HepG2 (cell line): Measurements from ENCODE around the gene NOL4L. TPM values are rescaled to one million over a fixed set of nuclear protein-coding genes. Genes with fewer than 3 reads are reported as not detected.

Source experiments
- CBX2 ChIP-seq, 2 experiments: fragments of 200-600 bp in 1 of 2; sonication (generic); formaldehyde crosslinking in 1 of 2; IDR thresholded peaks; 2 replicates each; pipeline versions ENCODE4 v1.7.0 to v1.8.1; 2018 to 2022; ENCODE audit warnings: low read depth in 2 of 2, low read length in 1 of 2, mild to moderate bottlenecking in 1 of 2, missing genetic modification reagents in 1 of 2
- CREBL2 ChIP-seq: sonication (generic); formaldehyde crosslinking; IDR thresholded peaks from 2 replicates; pipeline ENCODE4 v1.8.1; 2023; ENCODE audit warnings: missing genetic modification reagents, mild to moderate bottlenecking, borderline replicate concordance
- CTCF ChIP-seq: sonication (generic); formaldehyde crosslinking; IDR thresholded peaks from 2 replicates; pipeline ENCODE4 v1.5.0; 2020; ENCODE audit warnings: mild to moderate bottlenecking, missing genetic modification reagents, moderate library complexity
- HCFC1 ChIP-seq: fragments of 150-350 bp; IDR thresholded peaks from 2 replicates; pipeline ENCODE4 v1.6.1; 2014; ENCODE audit warnings: low read depth, low read length
- KDM5B ChIP-seq: sonication (generic); formaldehyde crosslinking; IDR thresholded peaks from 2 replicates; pipeline ENCODE4 v1.4.0; 2020; ENCODE audit warnings: missing genetic modification reagents, mild to moderate bottlenecking, borderline replicate concordance
- NR2F2 ChIP-seq: IDR thresholded peaks from 2 replicates; pipeline ENCODE4 v1.6.1; 2012; ENCODE audit warnings: low read depth, inconsistent platforms, borderline replicate concordance
- PHF8 ChIP-seq: sonication (generic); formaldehyde crosslinking; IDR thresholded peaks from 2 replicates; pipeline ENCODE4 v1.5.0; 2020; ENCODE audit warnings: missing genetic modification reagents
- SP2 ChIP-seq: sonication (generic); formaldehyde crosslinking; IDR thresholded peaks from 2 replicates; pipeline ENCODE4 v1.5.1; 2020; ENCODE audit warnings: mild to moderate bottlenecking, missing genetic modification reagents
- TFAP4 ChIP-seq: sonication (generic); IDR thresholded peaks from 2 replicates; pipeline ENCODE4 v1.6.1; 2016; ENCODE audit warnings: low read depth, borderline replicate concordance
- ZBTB46 ChIP-seq: sonication (generic); formaldehyde crosslinking; IDR thresholded peaks from 2 replicates; pipeline ENCODE4 v1.4.0; 2020; ENCODE audit warnings: mild to moderate bottlenecking, missing genetic modification reagents, borderline replicate concordance
- ZFP1 ChIP-seq: IDR thresholded peaks from 2 replicates; pipeline ENCODE4 v1.6.1; 2016
- ZNF17 ChIP-seq: sonication (generic); formaldehyde crosslinking; IDR thresholded peaks from 2 replicates; pipeline ENCODE4 v1.5.0; 2020; ENCODE audit warnings: mild to moderate bottlenecking, missing genetic modification reagents
- ZNF232 ChIP-seq: sonication (generic); formaldehyde crosslinking; IDR thresholded peaks from 2 replicates; pipeline ENCODE4 v1.4.0; 2020; ENCODE audit warnings: missing genetic modification reagents, borderline replicate concordance
- ZNF430 ChIP-seq: sonication (generic); formaldehyde crosslinking; IDR thresholded peaks from 2 replicates; pipeline ENCODE4 v1.9.0; 2021; ENCODE audit warnings: mild to moderate bottlenecking, missing genetic modification reagents
- ZNF644 ChIP-seq: IDR thresholded peaks from 2 replicates; pipeline ENCODE4 v1.6.1; 2016; ENCODE audit warnings: low read depth
- ZNF7 ChIP-seq: IDR thresholded peaks from 2 replicates; pipeline ENCODE4 v1.6.1; 2016; ENCODE audit warnings: missing biosample characterization, missing genetic modification reagents
- polyA plus RNA-seq, 8 experiments: library from polyadenylated mRNA; depleted of rRNA in 3 of 8; stranded (reverse) in 7 of 8; unstranded in 1 of 8; fragments of >200 nt; fragmentation: Illumina TruSeq in 4 of 8; extraction: Trizol in 4 of 8; gene quantifications; 2 replicates each; pipeline versions ENCODE4 v1.2.1 to v1.2.3, GENCODE V29; 2011 to 2016; ENCODE audit warnings: low read depth in 4 of 8, missing spikeins in 1 of 8, mixed read lengths in 1 of 8; ENCODE audit not compliant: insufficient read depth in 1 of 8
- total RNA-seq, 5 experiments: library from RNA; depleted of rRNA; stranded (reverse); fragments of >200 nt; fragmentation: Illumina TruSeq; extraction: Trizol; gene quantifications; 2 replicates each; pipeline ENCODE4 v1.2.3, GENCODE V29; 2016; ENCODE audit warnings: low read depth in 1 of 5
- TF ChIP-seq, protein P1 (sequence below): IDR thresholded peaks from 2 replicates; pipeline ENCODE4 v1.6.1; 2016; ENCODE audit warnings: low read depth, missing genetic modification reagents, missing compliant biosample characterization
- TF ChIP-seq, protein P2 (sequence below): sonication (generic); formaldehyde crosslinking; IDR thresholded peaks from 2 replicates; pipeline ENCODE4 v1.4.0; 2020; ENCODE audit warnings: missing genetic modification reagents

NOL4L gene
- total and polyA plus RNA-seq, 2 of the 13 experiments (the other 11 are each of a cell fraction or from before 2014, with no cell fraction given), result 16.6 to 35.4 TPM

DNA sequence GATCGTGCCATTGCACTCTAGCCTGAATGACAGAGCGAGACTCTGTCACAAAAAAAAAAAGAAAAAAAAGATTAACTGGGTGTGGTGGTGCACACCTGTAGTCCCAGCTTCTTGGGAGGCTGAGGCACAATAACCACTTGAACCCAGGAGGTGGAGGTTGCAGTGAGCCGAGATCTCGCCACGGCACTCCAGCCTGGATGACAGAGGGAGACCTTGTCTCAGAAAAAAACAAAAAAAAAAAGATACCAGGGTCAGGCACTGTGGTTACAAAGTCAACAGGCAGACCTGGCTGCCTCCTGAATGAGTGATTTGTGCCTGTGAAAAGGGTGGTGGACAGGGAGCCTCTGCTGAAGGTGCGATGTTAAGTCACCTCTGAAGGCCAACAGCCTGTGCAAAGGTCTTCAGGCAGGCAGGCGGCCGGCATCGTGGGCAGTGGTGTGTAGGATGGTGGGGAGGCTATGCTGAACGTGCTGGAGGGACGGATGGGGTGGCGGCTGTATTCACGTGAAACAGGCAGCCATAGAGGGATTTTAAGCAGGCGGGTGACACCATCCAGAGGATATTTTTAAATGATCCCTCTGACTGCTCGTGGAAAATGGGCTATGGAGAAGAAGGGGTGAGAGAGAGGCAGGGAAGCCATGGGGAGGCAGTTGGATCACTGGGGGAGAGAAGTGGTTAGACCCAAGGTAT lies 41.4 kb downstream of the NOL4L start (continued):
- TF ChIP-seq CBX2 (IDR thresholded peaks at IDR 0.05; ENCODE audit: low read depth, low read length) (no peak), CBX2 (CRISPR knock-in tag; IDR thresholded peaks at IDR 0.05; ENCODE audit: low read depth) (peak; percentile 92; the same call in 1 of the 2 replicates), PHF8 (peak; percentile 66), CREBL2 (CRISPR knock-in tag) (peak; percentile 93; the same call in 1 of the 2 replicates), ZNF644 (CRISPR knock-in tag) (peak; percentile 94), CTCF (CRISPR knock-in tag) (peak; percentile 57), ZBTB46 (CRISPR knock-in tag) (no peak), TFAP4 (peak; percentile 77; the same call in 1 of the 2 replicates), NR2F2 (no peak), ZNF7 (CRISPR knock-in tag) (no peak), ZNF430 (CRISPR knock-in tag) (peak; percentile 99), ZFP1 (CRISPR knock-in tag) (peak; percentile 79; the same call in 1 of the 2 replicates), SP2 (CRISPR knock-in tag) (no peak), ZNF232 (CRISPR knock-in tag) (peak; percentile 99), ZNF17 (no peak), HCFC1 (peak; percentile 9; the same call in 1 of the 2 replicates), KDM5B (CRISPR knock-in tag) (peak; percentile 97; the same call in 1 of the 2 replicates)
- TF ChIP-seq, protein P1, sequence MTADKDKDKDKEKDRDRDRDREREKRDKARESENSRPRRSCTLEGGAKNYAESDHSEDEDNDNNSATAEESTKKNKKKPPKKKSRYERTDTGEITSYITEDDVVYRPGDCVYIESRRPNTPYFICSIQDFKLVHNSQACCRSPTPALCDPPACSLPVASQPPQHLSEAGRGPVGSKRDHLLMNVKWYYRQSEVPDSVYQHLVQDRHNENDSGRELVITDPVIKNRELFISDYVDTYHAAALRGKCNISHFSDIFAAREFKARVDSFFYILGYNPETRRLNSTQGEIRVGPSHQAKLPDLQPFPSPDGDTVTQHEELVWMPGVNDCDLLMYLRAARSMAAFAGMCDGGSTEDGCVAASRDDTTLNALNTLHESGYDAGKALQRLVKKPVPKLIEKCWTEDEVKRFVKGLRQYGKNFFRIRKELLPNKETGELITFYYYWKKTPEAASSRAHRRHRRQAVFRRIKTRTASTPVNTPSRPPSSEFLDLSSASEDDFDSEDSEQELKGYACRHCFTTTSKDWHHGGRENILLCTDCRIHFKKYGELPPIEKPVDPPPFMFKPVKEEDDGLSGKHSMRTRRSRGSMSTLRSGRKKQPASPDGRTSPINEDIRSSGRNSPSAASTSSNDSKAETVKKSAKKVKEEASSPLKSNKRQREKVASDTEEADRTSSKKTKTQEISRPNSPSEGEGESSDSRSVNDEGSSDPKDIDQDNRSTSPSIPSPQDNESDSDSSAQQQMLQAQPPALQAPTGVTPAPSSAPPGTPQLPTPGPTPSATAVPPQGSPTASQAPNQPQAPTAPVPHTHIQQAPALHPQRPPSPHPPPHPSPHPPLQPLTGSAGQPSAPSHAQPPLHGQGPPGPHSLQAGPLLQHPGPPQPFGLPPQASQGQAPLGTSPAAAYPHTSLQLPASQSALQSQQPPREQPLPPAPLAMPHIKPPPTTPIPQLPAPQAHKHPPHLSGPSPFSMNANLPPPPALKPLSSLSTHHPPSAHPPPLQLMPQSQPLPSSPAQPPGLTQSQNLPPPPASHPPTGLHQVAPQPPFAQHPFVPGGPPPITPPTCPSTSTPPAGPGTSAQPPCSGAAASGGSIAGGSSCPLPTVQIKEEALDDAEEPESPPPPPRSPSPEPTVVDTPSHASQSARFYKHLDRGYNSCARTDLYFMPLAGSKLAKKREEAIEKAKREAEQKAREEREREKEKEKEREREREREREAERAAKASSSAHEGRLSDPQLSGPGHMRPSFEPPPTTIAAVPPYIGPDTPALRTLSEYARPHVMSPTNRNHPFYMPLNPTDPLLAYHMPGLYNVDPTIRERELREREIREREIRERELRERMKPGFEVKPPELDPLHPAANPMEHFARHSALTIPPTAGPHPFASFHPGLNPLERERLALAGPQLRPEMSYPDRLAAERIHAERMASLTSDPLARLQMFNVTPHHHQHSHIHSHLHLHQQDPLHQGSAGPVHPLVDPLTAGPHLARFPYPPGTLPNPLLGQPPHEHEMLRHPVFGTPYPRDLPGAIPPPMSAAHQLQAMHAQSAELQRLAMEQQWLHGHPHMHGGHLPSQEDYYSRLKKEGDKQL (CRISPR knock-in tag), result peak; percentile 98
- TF ChIP-seq, protein P2, sequence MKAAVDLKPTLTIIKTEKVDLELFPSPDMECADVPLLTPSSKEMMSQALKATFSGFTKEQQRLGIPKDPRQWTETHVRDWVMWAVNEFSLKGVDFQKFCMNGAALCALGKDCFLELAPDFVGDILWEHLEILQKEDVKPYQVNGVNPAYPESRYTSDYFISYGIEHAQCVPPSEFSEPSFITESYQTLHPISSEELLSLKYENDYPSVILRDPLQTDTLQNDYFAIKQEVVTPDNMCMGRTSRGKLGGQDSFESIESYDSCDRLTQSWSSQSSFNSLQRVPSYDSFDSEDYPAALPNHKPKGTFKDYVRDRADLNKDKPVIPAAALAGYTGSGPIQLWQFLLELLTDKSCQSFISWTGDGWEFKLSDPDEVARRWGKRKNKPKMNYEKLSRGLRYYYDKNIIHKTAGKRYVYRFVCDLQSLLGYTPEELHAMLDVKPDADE (CRISPR knock-in tag), result peak; percentile 71; the same call in 1 of the 2 replicates
